ENCODE data around the gene USP28.

The USP28 gene

GRCh38 chr11:113876798-113877669 lies 1.7 kb upstream of the USP28 start:
- Histone ChIP-seq H3K9me3 (ENCODE audit: control insufficient read depth in 2 of 2, low read length in 2 of 2) (no peaks in the 10 kb centered on the region), H3K27me3 (ENCODE audit: control insufficient read depth in 2 of 2, insufficient read depth in 2 of 2, low read length in 2 of 2) (no peaks in the 10 kb centered on the region), H3K36me3 (ENCODE audit: control insufficient read depth in 2 of 2, insufficient read depth in 2 of 2, low read length in 2 of 2) (no peaks in the 10 kb centered on the region), H3K4me3 (ENCODE audit: low read length in 2 of 2) (no peak overlapping the region), H3K4me1 (ENCODE audit: control insufficient read depth in 2 of 2, insufficient read depth in 2 of 2, low read length in 2 of 2) (peaks cover 0 to 6% of the 10 kb centered on the region in 2 donors), H3K9ac (ENCODE audit: low read depth in 1 of 2, low read length in 2 of 2) (no peak overlapping the region), H3K27ac (ENCODE audit: low read depth in 2 of 2, low read length in 2 of 2) (no peak overlapping the region)

- Histone ChIP-seq H3K4me1 (ENCODE audit: control insufficient read depth in 2 of 2, insufficient read depth in 2 of 2, low read length in 2 of 2) (peaks cover 0 to 6% of the 10 kb centered on the region in 2 donors), H3K27me3 (ENCODE audit: control insufficient read depth in 2 of 2, insufficient read depth in 2 of 2, low read length in 2 of 2) (no peaks in the 10 kb centered on the region), H3K27ac (ENCODE audit: low read depth in 2 of 2, low read length in 2 of 2) (peak overlapping the region; percentile 80 to 90), H3K4me3 (ENCODE audit: low read length in 2 of 2) (peak overlapping the region; percentile 79 to 82), H3K9me3 (ENCODE audit: control insufficient read depth in 2 of 2, low read length in 2 of 2) (no peaks in the 10 kb centered on the region), H3K9ac (ENCODE audit: low read depth in 1 of 2, low read length in 2 of 2) (peak overlapping the region; percentile 79 to 82), H3K36me3 (ENCODE audit: control insufficient read depth in 2 of 2, insufficient read depth in 2 of 2, low read length in 2 of 2) (no peaks in the 10 kb centered on the region)
Measured at GRCh38 chr11:113876074-113876797, 864 bp upstream of the USP28 start.

GRCh38 chr11:113874581-113875233 lies 665 bp downstream of the USP28 start:
- H3K36me3 ChIP-seq (ENCODE audit: control insufficient read depth in 2 of 2, insufficient read depth in 2 of 2, low read length in 2 of 2): no peaks in the 10 kb centered on the region
- peak overlapping the region; percentile 68 to 80 for H3K9ac ChIP-seq (ENCODE audit: low read depth in 1 of 2, low read length in 2 of 2)
- H3K4me3 ChIP-seq (ENCODE audit: low read length in 2 of 2): peak overlapping the region; percentile 78 to 82
- no peaks in the 10 kb centered on the region for H3K27me3 ChIP-seq (ENCODE audit: control insufficient read depth in 2 of 2, insufficient read depth in 2 of 2, low read length in 2 of 2)
- H3K4me1 ChIP-seq (ENCODE audit: control insufficient read depth in 2 of 2, insufficient read depth in 2 of 2, low read length in 2 of 2): peaks cover 0 to 6% of the 10 kb centered on the region in 2 donors
- H3K9me3 ChIP-seq (ENCODE audit: control insufficient read depth in 2 of 2, low read length in 2 of 2): no peaks in the 10 kb centered on the region
- H3K27ac ChIP-seq (ENCODE audit: low read depth in 2 of 2, low read length in 2 of 2): peak overlapping the region; percentile 52 to 54

GRCh38 chr11:113874096-113874495 lies 1.3 kb downstream of the USP28 start:
- no peaks in the 10 kb centered on the region for H3K27me3 ChIP-seq (ENCODE audit: control insufficient read depth in 2 of 2, insufficient read depth in 2 of 2, low read length in 2 of 2)
- no peaks in the 10 kb centered on the region for H3K36me3 ChIP-seq (ENCODE audit: control insufficient read depth in 2 of 2, insufficient read depth in 2 of 2, low read length in 2 of 2)
- no peak overlapping the region for H3K9ac ChIP-seq (ENCODE audit: low read depth in 1 of 2, low read length in 2 of 2)
- no peaks in the 10 kb centered on the region for H3K9me3 ChIP-seq (ENCODE audit: control insufficient read depth in 2 of 2, low read length in 2 of 2)
- H3K27ac ChIP-seq (ENCODE audit: low read depth in 2 of 2, low read length in 2 of 2): no peak overlapping the region
- H3K4me1 ChIP-seq (ENCODE audit: control insufficient read depth in 2 of 2, insufficient read depth in 2 of 2, low read length in 2 of 2): peaks cover 0 to 6% of the 10 kb centered on the region in 2 donors
- H3K4me3 ChIP-seq (ENCODE audit: low read length in 2 of 2): peak overlapping the region in 1 of 2 donors; percentile 82

GRCh38 chr11:113873236-113873626 lies 2.1 kb downstream of the USP28 start:
- Histone ChIP-seq H3K36me3 (ENCODE audit: control insufficient read depth in 2 of 2, insufficient read depth in 2 of 2, low read length in 2 of 2) (no peaks in the 10 kb centered on the region), H3K27me3 (ENCODE audit: control insufficient read depth in 2 of 2, insufficient read depth in 2 of 2, low read length in 2 of 2) (no peaks in the 10 kb centered on the region), H3K9me3 (ENCODE audit: control insufficient read depth in 2 of 2, low read length in 2 of 2) (no peaks in the 10 kb centered on the region), H3K9ac (ENCODE audit: low read depth in 1 of 2, low read length in 2 of 2) (no peak overlapping the region), H3K4me1 (ENCODE audit: control insufficient read depth in 2 of 2, insufficient read depth in 2 of 2, low read length in 2 of 2) (peaks cover 0 to 6% of the 10 kb centered on the region in 2 donors), H3K4me3 (ENCODE audit: low read length in 2 of 2) (no peak overlapping the region), H3K27ac (ENCODE audit: low read depth in 2 of 2, low read length in 2 of 2) (no peak overlapping the region)

- Histone ChIP-seq H3K27me3 (ENCODE audit: control insufficient read depth in 2 of 2, insufficient read depth in 2 of 2, low read length in 2 of 2) (no peaks in the 10 kb centered on the region), H3K4me3 (ENCODE audit: low read length in 2 of 2) (no peak overlapping the region), H3K9me3 (ENCODE audit: control insufficient read depth in 2 of 2, low read length in 2 of 2) (no peaks in the 10 kb centered on the region), H3K27ac (ENCODE audit: low read depth in 2 of 2, low read length in 2 of 2) (no peak overlapping the region), H3K4me1 (ENCODE audit: control insufficient read depth in 2 of 2, insufficient read depth in 2 of 2, low read length in 2 of 2) (peaks cover 0 to 6% of the 10 kb centered on the region in 2 donors), H3K36me3 (ENCODE audit: control insufficient read depth in 2 of 2, insufficient read depth in 2 of 2, low read length in 2 of 2) (no peaks in the 10 kb centered on the region), H3K9ac (ENCODE audit: low read depth in 1 of 2, low read length in 2 of 2) (no peak overlapping the region)
Measured at GRCh38 chr11:113871336-113871735, 4.0 kb downstream of the USP28 start.

- Histone ChIP-seq H3K4me3 (ENCODE audit: low read length in 2 of 2) (no peak overlapping the region), H3K36me3 (ENCODE audit: control insufficient read depth in 2 of 2, insufficient read depth in 2 of 2, low read length in 2 of 2) (no peaks in the 10 kb centered on the region), H3K27me3 (ENCODE audit: control insufficient read depth in 2 of 2, insufficient read depth in 2 of 2, low read length in 2 of 2) (no peaks in the 10 kb centered on the region), H3K27ac (ENCODE audit: low read depth in 2 of 2, low read length in 2 of 2) (no peak overlapping the region), H3K9ac (ENCODE audit: low read depth in 1 of 2, low read length in 2 of 2) (no peak overlapping the region), H3K9me3 (ENCODE audit: control insufficient read depth in 2 of 2, low read length in 2 of 2) (no peaks in the 10 kb centered on the region), H3K4me1 (ENCODE audit: control insufficient read depth in 2 of 2, insufficient read depth in 2 of 2, low read length in 2 of 2) (no peaks in the 10 kb centered on the region)
Measured at GRCh38 chr11:113867843-113868503, 7.4 kb downstream of the USP28 start.

- Histone ChIP-seq H3K27me3 (ENCODE audit: control insufficient read depth in 2 of 2, insufficient read depth in 2 of 2, low read length in 2 of 2) (no peaks in the 10 kb centered on the region), H3K27ac (ENCODE audit: low read depth in 2 of 2, low read length in 2 of 2) (no peak overlapping the region), H3K4me1 (ENCODE audit: control insufficient read depth in 2 of 2, insufficient read depth in 2 of 2, low read length in 2 of 2) (no peaks in the 10 kb centered on the region), H3K9me3 (ENCODE audit: control insufficient read depth in 2 of 2, low read length in 2 of 2) (no peaks in the 10 kb centered on the region), H3K36me3 (ENCODE audit: control insufficient read depth in 2 of 2, insufficient read depth in 2 of 2, low read length in 2 of 2) (no peaks in the 10 kb centered on the region), H3K9ac (ENCODE audit: low read depth in 1 of 2, low read length in 2 of 2) (no peak overlapping the region), H3K4me3 (ENCODE audit: low read length in 2 of 2) (no peak overlapping the region)
Measured at GRCh38 chr11:113865873-113866272, 9.5 kb downstream of the USP28 start.

GRCh38 chr11:113864410-113864809 lies 11.0 kb downstream of the USP28 start:
- Histone ChIP-seq H3K4me1 (ENCODE audit: control insufficient read depth in 2 of 2, insufficient read depth in 2 of 2, low read length in 2 of 2) (no peaks in the 10 kb centered on the region), H3K36me3 (ENCODE audit: control insufficient read depth in 2 of 2, insufficient read depth in 2 of 2, low read length in 2 of 2) (no peaks in the 10 kb centered on the region)

More at GRCh38 chr11:113864410-113864809, 11.0 kb downstream of the USP28 start:
- Histone ChIP-seq H3K9ac (ENCODE audit: low read depth in 1 of 2, low read length in 2 of 2) (no peak overlapping the region), H3K9me3 (ENCODE audit: control insufficient read depth in 2 of 2, low read length in 2 of 2) (no peaks in the 10 kb centered on the region), H3K27me3 (ENCODE audit: control insufficient read depth in 2 of 2, insufficient read depth in 2 of 2, low read length in 2 of 2) (no peaks in the 10 kb centered on the region), H3K27ac (ENCODE audit: low read depth in 2 of 2, low read length in 2 of 2) (no peak overlapping the region), H3K4me3 (ENCODE audit: low read length in 2 of 2) (no peak overlapping the region)
